ENCODE measurements around the gene ACTL9.
"Not testable (repeated sequence)": the region's sequence is repeated elsewhere in the genome, so short reads cannot be mapped to it uniquely, and the experiment has no call there.

ACTL9 gene, protein sequence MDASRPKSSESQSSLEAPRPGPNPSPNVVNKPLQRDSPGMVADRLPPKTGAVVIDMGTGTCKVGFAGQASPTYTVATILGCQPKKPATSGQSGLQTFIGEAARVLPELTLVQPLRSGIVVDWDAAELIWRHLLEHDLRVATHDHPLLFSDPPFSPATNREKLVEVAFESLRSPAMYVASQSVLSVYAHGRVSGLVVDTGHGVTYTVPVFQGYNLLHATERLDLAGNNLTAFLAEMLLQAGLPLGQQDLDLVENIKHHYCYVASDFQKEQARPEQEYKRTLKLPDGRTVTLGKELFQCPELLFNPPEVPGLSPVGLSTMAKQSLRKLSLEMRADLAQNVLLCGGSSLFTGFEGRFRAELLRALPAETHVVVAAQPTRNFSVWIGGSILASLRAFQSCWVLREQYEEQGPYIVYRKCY

DNA sequence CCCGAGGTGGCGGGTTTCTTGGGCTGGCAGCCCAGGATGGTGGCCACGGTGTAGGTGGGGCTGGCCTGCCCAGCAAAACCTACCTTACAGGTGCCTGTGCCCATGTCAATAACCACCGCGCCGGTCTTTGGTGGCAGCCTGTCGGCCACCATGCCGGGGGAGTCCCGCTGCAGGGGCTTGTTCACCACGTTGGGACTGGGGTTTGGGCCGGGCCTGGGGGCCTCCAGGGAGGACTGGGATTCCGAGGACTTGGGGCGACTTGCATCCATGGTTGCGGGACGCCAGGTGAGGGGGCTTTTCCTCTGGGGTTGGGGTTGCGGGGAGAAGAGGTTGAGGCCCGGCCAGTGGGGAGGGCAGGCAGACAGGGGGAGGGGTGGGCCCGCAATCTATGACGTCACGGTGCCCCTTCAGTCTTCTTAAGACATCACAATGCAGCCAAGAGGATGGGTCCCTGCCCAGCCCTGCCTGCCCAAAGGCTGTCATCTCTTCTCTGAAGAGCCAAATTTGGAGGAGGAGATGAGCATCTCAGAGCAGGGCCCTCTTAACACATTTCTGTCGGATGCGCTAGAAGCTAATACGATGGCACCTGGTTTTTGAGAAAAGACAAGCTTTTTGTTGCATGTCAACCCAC lies at the start of gene ACTL9:
Gene ACTL9 (minus strand): TSS at position 363 of the 631 bp plus-strand sequence. CDS start 94 bp downstream, at position 269.
- CTCF ChIA-PET = interaction anchor here (0.8 to 1.5 kb wide), 2 partner anchors 44 to 45 kb away, joined by 3 to 6 read pairs; no protein-coding TSS in a partner anchor
- DNase-seq (ENCODE audit: extremely low spot score) = no peak
- POLR2A ChIA-PET = no interaction called here
- TF ChIP-seq, protein P1, sequence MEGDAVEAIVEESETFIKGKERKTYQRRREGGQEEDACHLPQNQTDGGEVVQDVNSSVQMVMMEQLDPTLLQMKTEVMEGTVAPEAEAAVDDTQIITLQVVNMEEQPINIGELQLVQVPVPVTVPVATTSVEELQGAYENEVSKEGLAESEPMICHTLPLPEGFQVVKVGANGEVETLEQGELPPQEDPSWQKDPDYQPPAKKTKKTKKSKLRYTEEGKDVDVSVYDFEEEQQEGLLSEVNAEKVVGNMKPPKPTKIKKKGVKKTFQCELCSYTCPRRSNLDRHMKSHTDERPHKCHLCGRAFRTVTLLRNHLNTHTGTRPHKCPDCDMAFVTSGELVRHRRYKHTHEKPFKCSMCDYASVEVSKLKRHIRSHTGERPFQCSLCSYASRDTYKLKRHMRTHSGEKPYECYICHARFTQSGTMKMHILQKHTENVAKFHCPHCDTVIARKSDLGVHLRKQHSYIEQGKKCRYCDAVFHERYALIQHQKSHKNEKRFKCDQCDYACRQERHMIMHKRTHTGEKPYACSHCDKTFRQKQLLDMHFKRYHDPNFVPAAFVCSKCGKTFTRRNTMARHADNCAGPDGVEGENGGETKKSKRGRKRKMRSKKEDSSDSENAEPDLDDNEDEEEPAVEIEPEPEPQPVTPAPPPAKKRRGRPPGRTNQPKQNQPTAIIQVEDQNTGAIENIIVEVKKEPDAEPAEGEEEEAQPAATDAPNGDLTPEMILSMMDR (IDR thresholded peaks at IDR 0.05; ENCODE audit: control extremely low read depth, extremely low read depth, low read depth, missing control alignments) = no peak

DNA sequence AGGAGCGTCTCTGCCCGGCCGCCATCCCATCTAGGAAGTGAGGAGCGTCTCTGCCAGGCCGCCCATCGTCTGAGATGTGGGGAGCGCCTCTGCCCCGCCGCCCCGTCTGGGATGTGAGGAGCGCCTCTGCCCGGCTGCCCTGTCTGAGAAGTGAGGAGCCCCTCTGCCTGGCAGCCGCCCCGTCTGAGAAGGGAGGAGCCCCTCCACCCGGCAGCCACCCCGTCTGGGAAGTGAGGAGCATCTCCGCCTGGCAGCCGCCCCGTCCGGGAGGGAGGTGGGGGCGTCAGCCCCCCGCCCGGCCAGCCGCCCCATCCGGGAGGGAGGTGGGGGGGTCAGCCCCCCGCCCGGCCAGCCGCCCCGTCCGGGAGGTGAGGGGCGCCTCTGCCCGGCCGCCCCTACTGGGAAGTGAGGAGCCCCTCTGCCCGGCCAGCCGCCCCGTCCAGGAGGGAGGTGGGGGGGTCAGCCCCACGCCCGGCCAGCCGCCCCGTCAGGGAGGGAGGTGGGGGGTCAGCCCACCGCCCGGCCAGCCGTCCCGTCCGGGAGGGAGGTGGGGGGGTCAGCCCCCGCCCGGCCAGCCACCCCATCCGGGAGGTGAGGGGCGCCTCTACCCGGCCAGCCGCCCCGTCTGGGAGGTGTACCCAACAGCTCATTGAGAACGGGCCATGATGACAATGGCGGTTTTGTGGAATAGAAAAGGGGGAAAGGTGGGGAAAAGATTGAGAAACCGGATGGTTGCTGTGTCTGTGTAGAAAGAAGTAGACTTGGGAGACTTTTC lies 40.9 kb upstream of the ACTL9 start:
- CTCF ChIA-PET, POLR2A ChIA-PET: not testable (repeated sequence)

DNA sequence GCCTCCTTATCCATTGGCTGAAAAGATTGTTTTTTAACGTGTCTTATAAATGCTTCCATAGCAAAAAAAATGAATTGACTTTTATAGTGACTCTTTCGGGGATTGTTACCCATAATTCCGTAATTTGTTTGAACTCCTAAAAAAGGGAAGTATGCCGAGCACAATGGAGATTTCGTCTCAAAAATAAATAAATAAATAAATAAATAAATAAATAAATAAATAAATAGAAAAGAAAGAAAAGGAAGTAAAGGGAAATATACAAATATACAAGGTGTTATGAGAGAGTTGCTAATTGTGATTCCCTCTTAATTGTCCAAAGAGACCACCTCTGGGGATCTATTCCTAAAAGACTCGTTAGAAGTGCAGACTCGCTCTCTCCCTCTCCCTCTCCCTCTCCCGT lies 39.8 kb upstream of the ACTL9 start:
- CTCF ChIA-PET = no interaction called here

More for the DNA sequence above, 40.9 kb upstream of the ACTL9 start:
- not testable (repeated sequence) for DNase-seq (ENCODE audit: extremely low spot score)

DNA sequence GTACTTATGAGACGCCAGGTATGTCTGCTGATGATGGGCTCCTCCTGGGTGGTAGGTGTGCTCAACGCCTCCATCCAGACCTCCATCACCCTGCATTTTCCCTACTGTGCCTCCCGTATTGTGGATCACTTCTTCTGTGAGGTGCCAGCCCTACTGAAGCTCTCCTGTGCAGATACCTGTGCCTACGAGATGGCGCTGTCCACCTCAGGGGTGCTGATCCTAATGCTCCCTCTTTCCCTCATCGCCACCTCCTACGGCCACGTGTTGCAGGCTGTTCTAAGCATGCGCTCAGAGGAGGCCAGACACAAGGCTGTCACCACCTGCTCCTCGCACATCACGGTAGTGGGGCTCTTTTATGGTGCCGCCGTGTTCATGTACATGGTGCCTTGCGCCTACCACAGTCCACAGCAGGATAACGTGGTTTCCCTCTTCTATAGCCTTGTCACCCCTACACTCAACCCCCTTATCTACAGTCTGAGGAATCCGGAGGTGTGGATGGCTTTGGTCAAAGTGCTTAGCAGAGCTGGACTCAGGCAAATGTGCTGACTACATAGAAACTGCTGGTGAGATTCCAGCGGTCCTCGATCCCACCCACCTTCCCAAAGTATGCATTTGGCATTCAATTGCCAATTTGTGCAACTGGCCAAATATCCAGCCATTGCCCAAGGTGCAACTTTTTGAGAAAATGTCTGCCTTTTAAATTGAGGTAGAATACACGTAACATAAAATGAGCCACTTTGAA lies 33.0 kb upstream of the ACTL9 start:
- no peak for DNase-seq (ENCODE audit: extremely low spot score)
- POLR2A ChIA-PET = no interaction called here
- CTCF ChIA-PET = no interaction called here

More for the DNA sequence above, 39.8 kb upstream of the ACTL9 start:
- TF ChIP-seq, protein P1 (IDR thresholded peaks at IDR 0.05; ENCODE audit: control extremely low read depth, extremely low read depth, low read depth, missing control alignments) = no peak
- POLR2A ChIA-PET = no interaction called here
- no peak for DNase-seq (ENCODE audit: extremely low spot score)

DNA sequence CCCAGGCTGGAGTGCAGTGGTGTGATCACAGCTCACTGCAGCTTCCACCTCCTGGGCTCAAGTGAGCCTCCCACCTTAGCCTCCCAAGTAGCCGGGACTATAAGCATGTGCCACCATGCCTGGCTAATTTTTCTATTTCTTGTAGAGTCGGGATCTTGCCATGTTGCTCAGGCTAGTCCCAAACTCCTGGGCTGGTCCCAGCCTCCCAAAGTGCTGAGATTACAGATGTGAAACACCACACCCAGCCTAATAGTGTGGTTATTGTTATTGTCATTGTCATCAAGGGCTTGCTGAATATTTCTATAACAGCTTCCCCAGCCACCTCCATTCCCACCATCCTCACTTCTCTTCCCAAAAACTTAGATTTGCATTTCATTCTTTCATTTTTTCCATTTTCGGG lies 25.7 kb upstream of the ACTL9 start:
- ChIA-PET POLR2A (no interaction called here), CTCF (no interaction called here)
- TF ChIP-seq, protein P1 (IDR thresholded peaks at IDR 0.05; ENCODE audit: control extremely low read depth, extremely low read depth, low read depth, missing control alignments) = no peak
- no peak for DNase-seq (ENCODE audit: extremely low spot score)

More for the DNA sequence above, 33.0 kb upstream of the ACTL9 start:
- TF ChIP-seq, protein P1 (IDR thresholded peaks at IDR 0.05; ENCODE audit: control extremely low read depth, extremely low read depth, low read depth, missing control alignments) = no peak

DNA sequence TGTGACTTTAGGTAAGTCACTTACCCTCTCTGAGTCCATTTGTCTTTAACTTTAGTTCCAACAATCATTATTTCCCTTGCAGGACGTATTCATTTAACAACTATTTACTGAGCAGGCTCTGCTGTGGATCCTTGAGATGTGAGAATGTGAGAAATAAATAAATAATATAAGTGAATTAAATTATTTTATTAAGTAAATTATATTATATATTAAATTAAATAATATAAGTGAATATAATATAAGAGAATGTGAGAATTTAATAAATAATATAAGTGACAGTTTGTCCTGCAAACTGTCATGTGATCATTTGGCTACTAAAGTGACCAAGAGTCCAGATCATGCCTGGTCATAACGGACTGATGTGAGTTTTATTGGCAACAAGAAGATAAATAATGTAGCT lies 23.4 kb upstream of the ACTL9 start:
- TF ChIP-seq, protein P1 (IDR thresholded peaks at IDR 0.05; ENCODE audit: control extremely low read depth, extremely low read depth, low read depth, missing control alignments) = no peak
- CTCF ChIA-PET = interaction anchor here (1.1 kb wide), 1 partner anchor 13 kb away, joined by 3 read pairs; no protein-coding TSS in a partner anchor
- POLR2A ChIA-PET = no interaction called here
- DNase-seq (ENCODE audit: extremely low spot score) = no peak
